Activated T-cell treated with anti-CD3 and anti-CD28 coated beads, Interleukin-2, amount 50 U/mL, for 48 hours (primary cell): ENCODE data around the gene KCNJ15.
A peak's percentile ranks its signal among the peaks of the same experiment; 100 is the strongest.
"Not testable (repeated sequence)": the region's sequence is repeated elsewhere in the genome, so short reads cannot be mapped to it uniquely, and the experiment has no call there.

Experiments
- DNase-seq, 2 experiments: peaks; one replicate each; pipeline ENCODE4 v3.0.0-alpha.2; 2020

Gene KCNJ15

GRCh38 chr21:38256599-38257302 lies at the start of gene KCNJ15:
KCNJ15 (plus strand) TSS chr21:38256991; CDS start chr21:38299262, 42,271 bp downstream.
- DNase-seq: no peak

GRCh38 chr21:38208118-38208517 lies 48.7 kb upstream of the KCNJ15 start:
- no peak for DNase-seq

- no peak for DNase-seq
Observed at GRCh38 chr21:38211321-38211720, 45.5 kb upstream of the KCNJ15 start.

- DNase-seq: no peak
Observed at GRCh38 chr21:38212706-38213105, 44.1 kb upstream of the KCNJ15 start.

GRCh38 chr21:38219049-38219628 lies 37.7 kb upstream of the KCNJ15 start:
- peak; percentile 55 to 68 for DNase-seq

GRCh38 chr21:38220270-38220737 lies 36.5 kb upstream of the KCNJ15 start:
- DNase-seq: no peak

GRCh38 chr21:38221594-38221993 lies 35.2 kb upstream of the KCNJ15 start:
- DNase-seq: no peak

- DNase-seq: no peak
Observed at GRCh38 chr21:38223893-38224540, 32.8 kb upstream of the KCNJ15 start.

GRCh38 chr21:38227401-38227800 lies 29.4 kb upstream of the KCNJ15 start:
- DNase-seq: no peak

- no peak for DNase-seq
Observed at GRCh38 chr21:38228115-38228514, 28.7 kb upstream of the KCNJ15 start.

- DNase-seq: no peak
Observed at GRCh38 chr21:38228537-38228936, 28.3 kb upstream of the KCNJ15 start.

- no peak for DNase-seq
Observed at GRCh38 chr21:38229260-38229877, 27.4 kb upstream of the KCNJ15 start.

- no peak for DNase-seq
Observed at GRCh38 chr21:38234395-38235142, 22.2 kb upstream of the KCNJ15 start.

GRCh38 chr21:38235251-38235650 lies 21.5 kb upstream of the KCNJ15 start:
- DNase-seq: not testable (repeated sequence)

GRCh38 chr21:38236232-38236631 lies 20.6 kb upstream of the KCNJ15 start:
- DNase-seq: no peak

- DNase-seq: no peak
Observed at GRCh38 chr21:38239672-38240071, 17.1 kb upstream of the KCNJ15 start.

GRCh38 chr21:38240129-38240528 lies 16.7 kb upstream of the KCNJ15 start:
- DNase-seq: no peak

- no peak for DNase-seq
Observed at GRCh38 chr21:38241029-38241740, 15.6 kb upstream of the KCNJ15 start.

- DNase-seq: no peak
Observed at GRCh38 chr21:38242061-38242460, 14.7 kb upstream of the KCNJ15 start.

GRCh38 chr21:38243732-38244406 lies 12.9 kb upstream of the KCNJ15 start:
- DNase-seq: no peak

- peak; percentile 31 to 34 for DNase-seq
Observed at GRCh38 chr21:38244407-38244787, 12.4 kb upstream of the KCNJ15 start.
